ENCODE results near the gene CHD1L. TPM values are rescaled to one million over a fixed set of nuclear protein-coding genes. Genes with fewer than 3 reads are reported as not detected.
"Not testable (repeated sequence)": the region's sequence is repeated elsewhere in the genome, so short reads cannot be mapped to it uniquely, and the experiment has no call there.

The CHD1L gene
- total RNA-seq, 1 experiment from 2014 or later, result 83.3 TPM

- DNase-seq (ENCODE audit: extremely low read depth, low read depth), result no peak
These were observed 18.5 kb downstream of the CHD1L start for GRCh38 chr1:147260956-147261355.

- DNase-seq (ENCODE audit: extremely low read depth, low read depth), result no peak
These were observed 21.8 kb downstream of the CHD1L start for GRCh38 chr1:147264158-147264768.

GRCh38 chr1:147266381-147266780 lies 23.9 kb downstream of the CHD1L start:
- DNase-seq (ENCODE audit: extremely low read depth, low read depth), result no peak

GRCh38 chr1:147267711-147268110 lies 25.2 kb downstream of the CHD1L start:
- DNase-seq (ENCODE audit: extremely low read depth, low read depth), result no peak

- DNase-seq (ENCODE audit: extremely low read depth, low read depth), result no peak
These were observed 28.2 kb downstream of the CHD1L start for GRCh38 chr1:147270721-147271120.

GRCh38 chr1:147272042-147272441 lies 29.6 kb downstream of the CHD1L start:
- no peak for DNase-seq (ENCODE audit: extremely low read depth, low read depth)

- peak; percentile 61 for DNase-seq (ENCODE audit: extremely low read depth, low read depth)
These were observed 31.2 kb downstream of the CHD1L start for GRCh38 chr1:147273409-147274336.

- no peak for DNase-seq (ENCODE audit: extremely low read depth, low read depth)
These were observed 39.5 kb downstream of the CHD1L start for GRCh38 chr1:147281950-147282349.

- no peak for DNase-seq (ENCODE audit: extremely low read depth, low read depth)
These were observed 40.5 kb downstream of the CHD1L start for GRCh38 chr1:147283011-147283410.

- DNase-seq (ENCODE audit: extremely low read depth, low read depth), result no peak
These were observed 44.8 kb downstream of the CHD1L start for GRCh38 chr1:147287133-147287865.

GRCh38 chr1:147292012-147292411 lies 49.5 kb downstream of the CHD1L start:
- DNase-seq (ENCODE audit: extremely low read depth, low read depth), result no peak

GRCh38 chr1:147292631-147293251 lies 50.3 kb downstream of the CHD1L start:
- no peak for DNase-seq (ENCODE audit: extremely low read depth, low read depth)

- no peak for DNase-seq (ENCODE audit: extremely low read depth, low read depth)
These were observed 55.0 kb downstream of the CHD1L start for GRCh38 chr1:147297438-147297837.

GRCh38 chr1:147305803-147306202 lies 63.3 kb downstream of the CHD1L start:
- not testable (repeated sequence) for DNase-seq (ENCODE audit: extremely low read depth, low read depth)

GRCh38 chr1:147316968-147317367 lies 74.5 kb downstream of the CHD1L start:
- no peak for DNase-seq (ENCODE audit: extremely low read depth, low read depth)

GRCh38 chr1:147326933-147327687 lies 84.6 kb downstream of the CHD1L start:
- DNase-seq (ENCODE audit: extremely low read depth, low read depth), result not testable (repeated sequence)

GRCh38 chr1:147334292-147334691 lies 91.8 kb downstream of the CHD1L start:
- DNase-seq (ENCODE audit: extremely low read depth, low read depth), result no peak

GRCh38 chr1:147336291-147336690 lies 93.8 kb downstream of the CHD1L start:
- no peak for DNase-seq (ENCODE audit: extremely low read depth, low read depth)

- DNase-seq (ENCODE audit: extremely low read depth, low read depth), result no peak
These were observed 94.7 kb downstream of the CHD1L start for GRCh38 chr1:147337040-147337630.

GRCh38 chr1:147338571-147338970 lies 96.1 kb downstream of the CHD1L start:
- DNase-seq (ENCODE audit: extremely low read depth, low read depth), result no peak

Measured in NCI-H460 (cell line).